ENCODE data around the gene ERP27. TPM values are rescaled to one million over a fixed set of nuclear protein-coding genes. Genes with fewer than 3 reads are reported as not detected.

Gene ERP27
- total and polyA plus RNA-seq, 2 donors (not counting 3 experiments of a cell fraction or from before 2014, with no cell fraction given), result 0.70 to 0.88 TPM

GRCh38 chr12:14868916-14869506 is 69.3 kb downstream of the ERP27 start:
- DNase-seq (ENCODE audit: low read depth, low spot score), result no peak
- ChIA-PET CTCF (interaction anchor here (1.1 kb wide), 1 partner anchor 10 kb away, joined by 5 read pairs; no protein-coding TSS in a partner anchor), POLR2A (no interaction called here)
- Histone ChIP-seq H3K79me2 (ENCODE audit: control insufficient read depth, insufficient read depth, low read length) (no peaks in the 10 kb centered on the region), H3K27me3 (ENCODE audit: control insufficient read depth in 2 of 2, insufficient read depth in 2 of 2, low read length in 2 of 2) (no peaks in the 10 kb centered on the region), H3K9ac (replicated peaks; ENCODE audit: extremely low read depth, insufficient read depth, low read length) (no peak overlapping the region), H4K20me1 (replicated peaks; ENCODE audit: control insufficient read depth, extremely low read depth, insufficient read depth, low read length) (no peaks in the 10 kb centered on the region), H2AFZ (ENCODE audit: low read depth, low read length) (no peak overlapping the region), H3K9me1 (replicated peaks; ENCODE audit: control insufficient read depth, extremely low read depth, insufficient read depth, low read length) (no peaks in the 10 kb centered on the region), H3K36me3 (ENCODE audit: control insufficient read depth in 2 of 2, extremely low read depth in 1 of 2, insufficient read depth in 2 of 2, low read length in 2 of 2) (no peaks in the 10 kb centered on the region), H3K9me3 (replicated peaks; ENCODE audit: control insufficient read depth, insufficient read depth, low read length) (no peaks in the 10 kb centered on the region), H3K4me3 (replicated peaks in 1 of 3; ENCODE audit: insufficient read depth in 1 of 3, low read depth in 1 of 3, low read length in 3 of 3) (no peak overlapping the region), H3K4me1 (ENCODE audit: control insufficient read depth, extremely low read depth, insufficient read depth, low read length) (no peaks in the 10 kb centered on the region), H3K27ac (ENCODE audit: insufficient read depth, low read depth, low read length) (no peak overlapping the region), H3K4me2 (ENCODE audit: insufficient read depth, low read length) (no peak overlapping the region)
- no peak for FAIRE-seq
- no peak for TF ChIP-seq POLR2A (IDR thresholded peaks at IDR 0.05; ENCODE audit: low read depth, low read length)
- TF ChIP-seq CTCF (IDR thresholded peaks at IDR 0.05; ENCODE audit: extremely low read depth in 1 of 2, insufficient read depth in 1 of 2, low read depth in 1 of 2, low read length in 2 of 2), result no peak
- TF ChIP-seq POLR2AphosphoS5 (IDR thresholded peaks at IDR 0.05; ENCODE audit: insufficient read depth, low read depth, low read length), result no peak
- no TSS peak for BruUV-seq (replicated peaks)
- dilution Hi-C loops (cut with MboI; ENCODE audit: extremely low pct_ligation_motif_present, low sequenced_read_pairs), result no loop called here
- intact Hi-C loops (cut with micrococcal nuclease), result no loop called here

Other genes with a start within 250 kb of the ERP27 start
- not detected in 2 replicates for gene GUCY2C, start 241.9 kb downstream of the ERP27 start, total RNA-seq
- gene GUCY2C, start 241.9 kb downstream of the ERP27 start, polyA plus RNA-seq, result not detected in 2 replicates
- 70.5 and 77.1 TPM in 2 replicates for gene WBP11, start 135.1 kb downstream of the ERP27 start, total RNA-seq
- gene WBP11, start 135.1 kb downstream of the ERP27 start, polyA plus RNA-seq, result 10.6 and 11.4 TPM in 2 replicates
- gene C12orf60, start 134.9 kb downstream of the ERP27 start, total RNA-seq, result 1.1 and 1.3 TPM in 2 replicates
- gene C12orf60, start 134.9 kb downstream of the ERP27 start, polyA plus RNA-seq, result 0.52 and 0.57 TPM in 2 replicates
- gene SMCO3, start 124.4 kb downstream of the ERP27 start, total RNA-seq, result 0.25 and 0.35 TPM in 2 replicates
- gene SMCO3, start 124.4 kb downstream of the ERP27 start, polyA plus RNA-seq, result 0.33 and 0.37 TPM in 2 replicates
- 7.8 and 12.5 TPM in 2 replicates for gene ART4, start 95.0 kb downstream of the ERP27 start, total RNA-seq
- gene ART4, start 95.0 kb downstream of the ERP27 start, polyA plus RNA-seq, result 54.7 and 59.6 TPM in 2 replicates
- 284 and 398 TPM in 2 replicates for gene MGP, start 52.7 kb downstream of the ERP27 start, total RNA-seq
- gene MGP, start 52.7 kb downstream of the ERP27 start, polyA plus RNA-seq, result 479 and 538 TPM in 2 replicates
- gene ARHGDIB, start 23.1 kb upstream of the ERP27 start, total RNA-seq, result 483 and 550 TPM in 2 replicates
- gene ARHGDIB, start 23.1 kb upstream of the ERP27 start, polyA plus RNA-seq, result 1,200 and 1,245 TPM in 2 replicates
- not detected in 2 replicates for gene PDE6H, start 34.5 kb upstream of the ERP27 start, total RNA-seq
- gene PDE6H, start 34.5 kb upstream of the ERP27 start, polyA plus RNA-seq, result not detected in 2 replicates